Smooth muscle cell (in vitro differentiated cells): Measurements from ENCODE around the gene ZBTB47. TPM values are rescaled to one million over a fixed set of nuclear protein-coding genes. Genes with fewer than 3 reads are reported as not detected.

ENCODE experiments used
- DNase-seq: peaks from one replicate; lab custom pipeline; 2025; ENCODE audit not compliant: unreplicated experiment; lab: John Stamatoyannopoulos, UW
- H2AFZ ChIP-seq: fragments of 200-600 bp; sonication (generic); 2 replicates; pipeline ENCODE4 v1.6.0; 2016; ENCODE audit warnings: antibody characterized with exemption, low read depth, mild to moderate bottlenecking
- H3F3A ChIP-seq: fragments of 200-600 bp; sonication (generic); 2 replicates; pipeline ENCODE4 v1.6.0; 2017; ENCODE audit warnings: antibody characterized with exemption, low read depth
- H3K27ac ChIP-seq: fragments of 200-600 bp; sonication (generic); 2 replicates; pipeline ENCODE4 v1.5.1; 2016; ENCODE audit warnings: low read depth, mild to moderate bottlenecking
- H3K27me3 ChIP-seq: fragments of 200-600 bp; sonication (generic); 2 replicates; pipeline ENCODE4 v1.6.1; 2016; ENCODE audit warnings: low read depth, mild to moderate bottlenecking
- H3K36me3 ChIP-seq: fragments of 200-600 bp; sonication (generic); 2 replicates; pipeline ENCODE4 v1.5.1; 2016; ENCODE audit warnings: low read depth
- H3K4me1 ChIP-seq: fragments of 200-600 bp; sonication (generic); 2 replicates; pipeline ENCODE4 v1.5.1; 2016; ENCODE audit warnings: low read depth
- H3K4me2 ChIP-seq: fragments of 200-600 bp; sonication (generic); 2 replicates; pipeline ENCODE4 v1.6.0; 2016; ENCODE audit warnings: mild to moderate bottlenecking
- H3K4me3 ChIP-seq: fragments of 200-600 bp; sonication (generic); 2 replicates; pipeline ENCODE4 v1.5.1; 2016; ENCODE audit warnings: mild to moderate bottlenecking
- H3K79me2 ChIP-seq: fragments of 200-600 bp; sonication (generic); 2 replicates; pipeline ENCODE4 v1.6.0; 2016; ENCODE audit warnings: low read depth, mild to moderate bottlenecking
- H3K9ac ChIP-seq: fragments of 200-600 bp; sonication (generic); 2 replicates; pipeline ENCODE4 v1.6.0; 2016; ENCODE audit warnings: low read depth
- H3K9me3 ChIP-seq: fragments of 200-600 bp; sonication (generic); replicated peaks from 2 replicates; pipeline ENCODE4 v1.5.1; 2016; ENCODE audit warnings: low read depth
- H4K20me1 ChIP-seq: fragments of 200-600 bp; sonication (generic); 2 replicates; pipeline ENCODE4 v1.6.0; 2016; ENCODE audit warnings: low read depth
- CTCF ChIP-seq: fragments of 200-600 bp; sonication (generic); IDR thresholded peaks from 2 replicates; pipeline ENCODE4 v1.5.1; 2017; ENCODE audit warnings: borderline replicate concordance, mild to moderate bottlenecking, antibody characterized with exemption; ENCODE audit not compliant: insufficient read depth, poor library complexity, severe bottlenecking
- WGBS: methylation state at CpG from one replicate; pipeline ENCODE4 v1.1.7; 2016; ENCODE audit warnings: low lambda C conversion rate; 5-methylcytosine and 5-hydroxymethylcytosine counted together
- polyA plus RNA-seq: library from polyadenylated mRNA; unstranded; fragments of >200 nt; fragmentation: Nextera tagmentation; extraction: Ambion mirVana; gene quantifications from 2 replicates; pipeline ENCODE4 v1.2.1, GENCODE V29; 2016
- total RNA-seq: library from RNA; depleted of rRNA; stranded (reverse); fragments of >200 nt; gene quantifications from 2 replicates; pipeline ENCODE4 v1.2.3, GENCODE V29; 2014

ZBTB47 gene
- total and polyA plus RNA-seq, 2 experiments from 2014 or later = 4.6 to 7.7 TPM

DNA sequence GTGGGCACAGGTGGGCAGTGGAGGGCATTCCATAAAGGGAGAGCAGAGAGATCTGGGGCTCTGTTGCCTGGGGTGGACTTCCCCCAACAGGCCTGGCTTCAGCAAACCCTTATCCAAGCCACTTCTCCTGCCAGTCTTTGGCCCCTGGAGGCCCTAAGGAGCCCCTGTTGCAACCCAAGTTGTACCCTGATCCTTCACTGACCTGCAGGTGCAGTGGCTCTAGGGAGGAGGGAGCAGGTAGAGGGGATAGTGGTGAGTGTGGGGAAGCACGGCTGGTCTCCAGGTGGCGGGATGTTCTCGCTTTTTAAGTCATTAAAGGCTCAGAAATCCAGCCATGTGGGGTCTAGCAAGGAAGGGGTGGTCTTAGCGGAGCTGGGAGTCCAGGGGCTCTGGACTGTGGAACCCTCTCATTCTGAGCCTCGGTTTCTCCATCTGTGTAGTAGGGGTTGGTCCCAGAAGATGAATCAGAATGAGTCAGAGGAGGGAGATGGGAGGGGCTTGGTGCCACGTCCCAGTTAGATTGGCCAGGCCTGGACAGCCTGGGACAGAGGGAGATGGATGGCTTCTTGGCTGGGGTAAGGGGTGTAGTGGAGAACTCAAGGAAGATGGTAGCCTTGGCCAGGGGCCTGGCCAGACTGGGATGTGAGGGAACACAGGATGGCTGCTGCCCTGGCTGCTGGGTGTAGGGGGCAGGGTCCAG is 2.6 kb downstream of the ZBTB47 start:
- DNase-seq = no peak
- peaks cover 49% of the 10 kb centered on the region for H4K20me1 ChIP-seq

DNA sequence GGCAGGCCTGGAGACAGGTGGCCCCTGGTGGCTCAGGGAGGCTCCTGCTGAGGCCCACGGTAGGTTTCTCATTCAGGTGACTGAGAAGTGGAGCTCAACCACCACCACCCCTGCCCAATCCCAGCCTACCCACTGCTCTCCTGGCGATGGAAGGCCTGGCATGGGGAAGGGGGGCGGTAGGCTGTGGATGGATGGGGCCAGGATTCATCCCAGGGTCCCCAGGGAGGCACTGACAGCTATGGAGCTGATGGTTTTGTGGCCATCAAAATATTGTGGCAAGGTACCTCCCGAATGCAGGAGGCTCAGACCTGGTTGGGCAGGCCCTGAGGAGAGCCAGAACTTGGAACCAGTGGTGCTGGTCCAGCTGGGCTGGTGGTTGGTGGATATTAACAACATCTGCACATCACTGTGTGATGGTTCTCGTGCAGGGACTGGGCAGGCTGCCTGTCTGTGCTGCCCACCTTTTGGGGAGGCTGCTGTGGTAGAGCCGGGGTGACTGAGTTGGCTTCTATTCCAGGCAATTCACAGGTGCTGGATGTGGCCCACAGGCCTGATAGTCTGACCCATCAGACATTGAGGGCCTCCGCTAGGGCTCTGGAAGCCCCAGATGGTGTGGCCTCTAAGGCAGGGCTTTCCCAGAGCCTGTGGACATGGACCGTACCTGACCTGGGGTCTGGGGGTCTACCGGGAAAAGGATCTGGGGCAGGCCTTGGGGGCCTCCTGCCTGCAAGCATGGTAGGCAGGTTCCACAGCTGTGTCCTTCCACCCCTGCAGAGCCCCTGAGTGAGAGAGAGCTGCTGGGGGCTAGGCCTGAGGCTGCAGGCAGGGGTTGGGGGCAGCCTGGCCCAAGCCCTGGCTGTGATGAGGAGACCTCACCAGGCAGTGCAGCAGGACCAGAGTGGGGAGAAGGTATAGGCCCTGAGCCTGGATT is 3.4 kb downstream of the ZBTB47 start:
- Histone ChIP-seq H3K79me2 (peaks cover 11% of the 10 kb centered on the region), H3K9ac (no peak overlapping the region), H3K4me1 (peaks cover 16% of the 10 kb centered on the region), H2AFZ (no peak overlapping the region), H3K27me3 (no peaks in the 10 kb centered on the region), H3F3A (peaks cover 4% of the 10 kb centered on the region), H3K4me2 (no peak overlapping the region), H3K27ac (no peak overlapping the region), H3K36me3 (no peaks in the 10 kb centered on the region), H3K4me3 (no peak overlapping the region), H4K20me1 (peaks cover 42% of the 10 kb centered on the region), H3K9me3 (no peaks in the 10 kb centered on the region)
- 95% methylated on average over 9 of the region's 9 CpGs for WGBS
- no peak for DNase-seq
- no peak for TF ChIP-seq CTCF

More for the DNA sequence above, 2.6 kb downstream of the ZBTB47 start:
- WGBS = 80% methylated on average over 6 of the region's 6 CpGs
- Histone ChIP-seq H3K9ac (no peak overlapping the region), H3K36me3 (no peaks in the 10 kb centered on the region), H3K79me2 (peaks cover 11% of the 10 kb centered on the region), H3K4me3 (no peak overlapping the region), H3K4me1 (peaks cover 20% of the 10 kb centered on the region), H3K27me3 (no peaks in the 10 kb centered on the region), H3K4me2 (peak overlapping the region; percentile 97), H2AFZ (no peak overlapping the region), H3K27ac (no peak overlapping the region), H3K9me3 (no peaks in the 10 kb centered on the region), H3F3A (peaks cover 4% of the 10 kb centered on the region)
- TF ChIP-seq CTCF = no peak

GRCh38 chr3:42657675-42658074 is 4.2 kb downstream of the ZBTB47 start:
- TF ChIP-seq CTCF = no peak
- H2AFZ ChIP-seq = no peak overlapping the region
- H3K4me1 ChIP-seq = peaks cover 9% of the 10 kb centered on the region
- no peaks in the 10 kb centered on the region for H3K36me3 ChIP-seq
- H3K27ac ChIP-seq = no peak overlapping the region
- no peak overlapping the region for H3K4me3 ChIP-seq
- H3K27me3 ChIP-seq = no peaks in the 10 kb centered on the region
- H3K79me2 ChIP-seq = peaks cover 11% of the 10 kb centered on the region
- peaks cover under 1% of the 10 kb centered on the region for H3F3A ChIP-seq
- 92% methylated on average over 4 of the region's 4 CpGs for WGBS
- no peaks in the 10 kb centered on the region for H3K9me3 ChIP-seq
- H3K9ac ChIP-seq = no peak overlapping the region
- no peak for DNase-seq
- H3K4me2 ChIP-seq = no peak overlapping the region
- peaks cover 35% of the 10 kb centered on the region for H4K20me1 ChIP-seq
